Panc1 (cell line): Measurements from ENCODE around the gene LRMDA. TPM values are rescaled to one million over a fixed set of nuclear protein-coding genes. Genes with fewer than 3 reads are reported as not detected.

Experiments
- ATAC-seq: fragments of 200-7000 bp; cut with Tn5 transposase; 2 replicates; pipeline ENCODE4 v1.9.1; 2020; ENCODE audit warnings: mild to moderate bottlenecking, moderate library complexity
- BruUV-seq: library from RNA; stranded (reverse); fragments of 400-500 nt; replicated peaks from 2 replicates; lab custom pipeline; 2021; lab: Mats Ljungman, UMichigan
- CTCF ChIA-PET: fragments of 300-600 bp; sonication (Branson Sonifier 250); formaldehyde crosslinking; loops from one replicate; lab custom pipeline; 2022; ENCODE audit warnings: antibody characterized with exemption; lab: Charles Lee
- POLR2A ChIA-PET: fragments of 300-600 bp; sonication (Branson Sonifier 250); formaldehyde crosslinking; loops from one replicate; lab custom pipeline; 2022; ENCODE audit warnings: antibody characterized with exemption; lab: Charles Lee
- DNase-seq: peaks from one replicate; pipeline ENCODE4 v3.0.0-alpha.2; 2010; ENCODE audit warnings: low read depth, low spot score
- H3K27ac ChIP-seq: 2 replicates; pipeline ENCODE4 v1.5.1; 2011; ENCODE audit warnings: mild to moderate bottlenecking, low read length, inconsistent platforms
- H3K27me3 ChIP-seq: fragments of 200-500 bp; sonication (Bioruptor generic); 2 replicates; pipeline ENCODE4 v1.6.0; 2014; ENCODE audit warnings: low read length, inconsistent platforms; ENCODE audit not compliant: control insufficient read depth, insufficient read depth
- H3K36me3 ChIP-seq: fragments of 200-500 bp; sonication (Bioruptor generic); 2 replicates; pipeline ENCODE4 v1.5.1; 2014; ENCODE audit warnings: inconsistent platforms, mild to moderate bottlenecking, low read length, moderate library complexity; ENCODE audit not compliant: control insufficient read depth, insufficient read depth
- H3K4me1 ChIP-seq: 2 replicates; pipeline ENCODE4 v1.5.1; 2011; ENCODE audit warnings: inconsistent platforms, mild to moderate bottlenecking, low read length, moderate library complexity; ENCODE audit not compliant: control insufficient read depth, insufficient read depth
- H3K4me3 ChIP-seq, 2 experiments: 2 replicates each; pipeline ENCODE4 v1.5.1; 2011 to 2012; ENCODE audit warnings: low read depth in 2 of 2, low read length in 2 of 2, mild to moderate bottlenecking in 2 of 2, inconsistent platforms in 1 of 2, moderate library complexity in 1 of 2
- H3K9me3 ChIP-seq: fragments of 200-500 bp; sonication (Bioruptor generic); 2 replicates; pipeline ENCODE4 v1.5.1; 2014; ENCODE audit warnings: low read depth, mild to moderate bottlenecking, inconsistent platforms, low read length, moderate library complexity; ENCODE audit not compliant: control insufficient read depth, insufficient read depth
- POLR2AphosphoS5 ChIP-seq: IDR thresholded peaks from 2 replicates; pipeline ENCODE4 v1.6.1; 2012; ENCODE audit warnings: mild to moderate bottlenecking, low read depth, low read length, moderate library complexity
- REST ChIP-seq, 2 experiments: IDR thresholded peaks; 2 replicates each; pipeline ENCODE4 v1.6.1; 2011 to 2012; ENCODE audit warnings: low read depth in 2 of 2, control low read depth in 1 of 2, low read length in 1 of 2, mild to moderate bottlenecking in 1 of 2, moderate library complexity in 1 of 2; ENCODE audit not compliant: insufficient read depth in 1 of 2
- SIN3A ChIP-seq: IDR thresholded peaks from 2 replicates; pipeline ENCODE4 v1.6.1; 2012; ENCODE audit warnings: low read depth, mild to moderate bottlenecking, low read length, moderate library complexity, borderline replicate concordance; ENCODE audit not compliant: insufficient read depth
- TCF7L2 ChIP-seq: IDR thresholded peaks from 2 replicates; pipeline ENCODE4 v1.6.1; 2011; ENCODE audit warnings: mild to moderate bottlenecking, low read depth, low read length, inconsistent platforms
- in situ Hi-C: cut with HindIII; loops from 2 replicates; pipeline ENCODE4 v1.10.0; 2016; ENCODE audit warnings: low sequenced_read_pairs, low pct_unique_long_range_greater_than_20kb
- intact Hi-C: fragments of 100-400 bp; cut with micrococcal nuclease; formaldehyde crosslinking; loops from one replicate; pipeline ENCODE4 v1.10.0; 2022; ENCODE audit not compliant: unreplicated experiment
- total RNA-seq: library from RNA; stranded (reverse); gene quantifications from one replicate; pipeline ENCODE4 v1.2.1, GENCODE V29; 2021; ENCODE audit not compliant: unreplicated experiment
- TF ChIP-seq, protein P1 (sequence below): fragments of 450-650 bp; IDR thresholded peaks from 2 replicates; pipeline ENCODE4 v1.5.1; 2017; ENCODE audit warnings: mild to moderate bottlenecking

LRMDA gene
- total RNA-seq, 1 experiment from 2014 or later = 1.2 TPM

DNA sequence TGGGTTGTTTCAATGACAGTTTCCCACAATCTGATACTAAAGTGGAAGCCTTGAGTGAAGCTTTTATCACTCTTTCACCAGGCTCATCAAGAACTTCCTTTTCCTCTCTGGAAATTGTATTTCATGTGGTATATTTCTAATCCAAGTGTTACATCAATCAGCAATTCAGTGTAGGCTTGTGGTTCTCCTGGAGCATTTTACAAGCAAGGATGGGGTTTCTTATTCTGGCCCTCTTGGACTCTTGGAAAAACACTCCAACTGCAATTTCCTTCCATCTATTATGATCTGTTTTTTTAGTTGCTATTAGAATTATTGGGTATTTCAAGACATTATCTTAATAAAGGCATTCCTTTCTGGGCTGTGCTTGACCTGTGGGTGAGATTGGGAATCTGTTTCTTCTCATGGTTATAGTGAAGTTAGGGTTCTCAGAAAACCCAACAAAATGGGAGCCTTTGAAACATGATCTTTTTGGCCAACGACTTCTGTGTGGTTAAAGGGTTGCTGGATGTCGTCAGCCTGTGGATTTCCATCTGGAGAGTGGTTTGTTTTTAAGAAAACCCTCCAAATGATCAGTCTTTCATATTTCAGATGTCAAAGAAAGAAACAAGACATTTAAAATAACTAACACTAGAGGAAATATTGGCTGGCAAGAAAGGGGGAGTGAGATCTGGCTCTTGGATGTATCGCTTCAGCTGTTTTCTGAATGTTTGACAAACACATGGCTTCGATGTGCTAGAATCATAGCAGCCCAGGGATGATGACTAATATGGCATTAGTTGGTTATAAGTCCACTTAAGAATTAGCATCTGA, 540.2 kb downstream of the LRMDA start:
- Histone ChIP-seq H3K4me3 (no peak overlapping the region), H3K9me3 (no peaks in the 10 kb centered on the region), H3K36me3 (no peaks in the 10 kb centered on the region), H3K4me1 (no peaks in the 10 kb centered on the region), H3K27ac (no peak overlapping the region), H3K27me3 (no peaks in the 10 kb centered on the region; the same call in none of the 2 replicates)
- no peak for DNase-seq
- intact Hi-C loops = no loop called here
- no TSS peak for BruUV-seq
- TF ChIP-seq, protein P1, sequence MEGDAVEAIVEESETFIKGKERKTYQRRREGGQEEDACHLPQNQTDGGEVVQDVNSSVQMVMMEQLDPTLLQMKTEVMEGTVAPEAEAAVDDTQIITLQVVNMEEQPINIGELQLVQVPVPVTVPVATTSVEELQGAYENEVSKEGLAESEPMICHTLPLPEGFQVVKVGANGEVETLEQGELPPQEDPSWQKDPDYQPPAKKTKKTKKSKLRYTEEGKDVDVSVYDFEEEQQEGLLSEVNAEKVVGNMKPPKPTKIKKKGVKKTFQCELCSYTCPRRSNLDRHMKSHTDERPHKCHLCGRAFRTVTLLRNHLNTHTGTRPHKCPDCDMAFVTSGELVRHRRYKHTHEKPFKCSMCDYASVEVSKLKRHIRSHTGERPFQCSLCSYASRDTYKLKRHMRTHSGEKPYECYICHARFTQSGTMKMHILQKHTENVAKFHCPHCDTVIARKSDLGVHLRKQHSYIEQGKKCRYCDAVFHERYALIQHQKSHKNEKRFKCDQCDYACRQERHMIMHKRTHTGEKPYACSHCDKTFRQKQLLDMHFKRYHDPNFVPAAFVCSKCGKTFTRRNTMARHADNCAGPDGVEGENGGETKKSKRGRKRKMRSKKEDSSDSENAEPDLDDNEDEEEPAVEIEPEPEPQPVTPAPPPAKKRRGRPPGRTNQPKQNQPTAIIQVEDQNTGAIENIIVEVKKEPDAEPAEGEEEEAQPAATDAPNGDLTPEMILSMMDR = no peak
- in situ Hi-C loops = no loop called here
- no peak for ATAC-seq
- ChIA-PET POLR2A (interaction anchor here (0.6 kb wide), 1 partner anchor 570 kb away, joined by 3 read pairs; no protein-coding TSS in a partner anchor), CTCF (no interaction called here)

- intact Hi-C loops = no loop called here
- no TSS peak for BruUV-seq
Measured at GRCh38 chr10:75972491-75973276, 541.3 kb downstream of the LRMDA start.

DNA sequence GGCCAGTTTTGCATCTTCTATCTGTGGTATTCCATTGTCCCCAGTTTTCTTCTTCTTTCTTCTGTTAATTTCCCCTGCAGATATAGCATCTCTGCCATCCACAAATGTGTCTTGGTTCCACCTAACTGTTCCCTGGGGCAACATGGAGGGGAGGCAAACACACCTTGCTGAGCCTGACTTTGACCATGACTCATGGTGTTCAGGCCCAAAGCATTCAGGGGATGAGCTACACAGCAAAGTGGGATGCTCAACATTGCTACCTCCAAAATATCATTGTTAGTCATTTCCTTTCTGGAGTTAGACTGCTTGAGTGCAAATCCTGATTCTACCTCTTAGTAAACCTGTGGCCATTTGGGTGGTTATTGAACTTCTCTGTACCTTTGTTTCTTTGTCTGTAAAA, 542.7 kb downstream of the LRMDA start:
- no TSS peak for BruUV-seq
- CTCF ChIA-PET = no interaction called here
- in situ Hi-C loops = no loop called here
- no peak for TF ChIP-seq POLR2AphosphoS5
- TF ChIP-seq, protein P1 = no peak
- TF ChIP-seq SIN3A = no peak
- no peak for TF ChIP-seq REST (IDR thresholded peaks at IDR 0.05; ENCODE audit: insufficient read depth in 1 of 2, low read depth in 2 of 2, low read length in 1 of 2)
- TF ChIP-seq TCF7L2 = no peak
- DNase-seq = no peak
- Histone ChIP-seq H3K4me1 (no peaks in the 10 kb centered on the region), H3K9me3 (no peaks in the 10 kb centered on the region), H3K36me3 (no peaks in the 10 kb centered on the region), H3K4me3 (no peak overlapping the region), H3K27me3 (no peaks in the 10 kb centered on the region; the same call in none of the 2 replicates), H3K27ac (no peak overlapping the region)
- intact Hi-C loops = no loop called here
- POLR2A ChIA-PET = interaction anchor here (0.9 kb wide), 1 partner anchor 63 kb away, joined by 3 read pairs; no protein-coding TSS in a partner anchor
- ATAC-seq = no peak

More at GRCh38 chr10:75972491-75973276, 541.3 kb downstream of the LRMDA start:
- no peak for DNase-seq
- no peak for TF ChIP-seq POLR2AphosphoS5
- TF ChIP-seq, protein P1 = no peak
- Histone ChIP-seq H3K36me3 (no peaks in the 10 kb centered on the region), H3K27me3 (no peaks in the 10 kb centered on the region; the same call in none of the 2 replicates), H3K4me3 (no peak overlapping the region), H3K9me3 (no peaks in the 10 kb centered on the region), H3K4me1 (no peaks in the 10 kb centered on the region), H3K27ac (no peak overlapping the region)
- ATAC-seq = no peak
- ChIA-PET POLR2A (interaction anchor here (0.6 kb wide), 1 partner anchor 571 kb away, joined by 3 read pairs; no protein-coding TSS in a partner anchor), CTCF (no interaction called here)
- in situ Hi-C loops = no loop called here
